Endothelial cell of umbilical vein (primary cell): ENCODE data around the gene ADAMTSL2. TPM values are rescaled to one million over a fixed set of nuclear protein-coding genes. Genes with fewer than 3 reads are reported as not detected.

Experiments used
- BruUV-seq: library from RNA; stranded (reverse); fragments of 400-500 nt; replicated peaks from 2 replicates; lab custom pipeline; 2021; lab: Mats Ljungman, UMichigan
- CTCF ChIA-PET: fragments of 300-600, 350-600 bp; sonication (Branson Sonifier 250); formaldehyde crosslinking; loops from one replicate; lab custom pipeline; 2021; ENCODE audit warnings: antibody characterized with exemption, inconsistent platforms; lab: Charles Lee
- POLR2A ChIA-PET: fragments of 300-600, 350-600 bp; sonication (Branson Sonifier 250); formaldehyde crosslinking; loops from one replicate; lab custom pipeline; 2021; ENCODE audit warnings: antibody characterized with exemption, inconsistent platforms; lab: Charles Lee
- DNase-seq: peaks from one replicate; pipeline ENCODE4 v3.0.0-alpha.2; 2011; ENCODE audit warnings: low read depth, low spot score
- FAIRE-seq: peaks from 2 replicates; lab custom pipeline; 2011; peaks lifted over from hg19 to GRCh38; lab: Jason Lieb, UNC
- H2AFZ ChIP-seq: 2 replicates; pipeline ENCODE4 v1.6.0; 2012; ENCODE audit warnings: low read depth, low read length, control low read depth, inconsistent platforms
- H3K27ac ChIP-seq: 2 replicates; pipeline ENCODE4 v1.5.1; 2011; ENCODE audit warnings: low read depth, mild to moderate bottlenecking, control low read depth, low read length, moderate library complexity; ENCODE audit not compliant: insufficient read depth
- H3K27me3 ChIP-seq, 2 experiments: 2 replicates each; pipeline versions ENCODE4 v1.6.0 to v1.6.1; 2011; ENCODE audit warnings: low read length in 2 of 2, mixed read lengths in 1 of 2; ENCODE audit not compliant: control insufficient read depth in 2 of 2, insufficient read depth in 2 of 2
- H3K36me3 ChIP-seq, 2 experiments: 2 replicates in 1 of 2; 3 replicates in 1 of 2; pipeline ENCODE4 v1.5.1; 2011; ENCODE audit warnings: low read length in 2 of 2, mild to moderate bottlenecking in 1 of 2, moderate library complexity in 1 of 2; ENCODE audit not compliant: control insufficient read depth in 2 of 2, insufficient read depth in 2 of 2; ENCODE audit errors: extremely low read depth in 1 of 2
- H3K4me1 ChIP-seq: 3 replicates; pipeline ENCODE4 v1.5.1; 2011; ENCODE audit warnings: mild to moderate bottlenecking, low read length; ENCODE audit not compliant: control insufficient read depth, insufficient read depth; ENCODE audit errors: extremely low read depth
- H3K4me2 ChIP-seq: 2 replicates; pipeline ENCODE4 v1.6.1; 2011; ENCODE audit warnings: low read length, control low read depth, mixed read lengths; ENCODE audit not compliant: insufficient read depth
- H3K4me3 ChIP-seq, 3 experiments: fragments of 200-600 bp in 1 of 3; sonication (generic), shearing (Covaris generic) in 1 of 3; replicated peaks in 1 of 3; 2 replicates each; pipeline ENCODE4 v1.5.1; 2011 to 2016; ENCODE audit warnings: control low read depth in 3 of 3, low read length in 3 of 3, mild to moderate bottlenecking in 2 of 3, inconsistent platforms in 1 of 3, low read depth in 1 of 3, moderate library complexity in 1 of 3; ENCODE audit not compliant: insufficient read depth in 1 of 3
- H3K79me2 ChIP-seq: 2 replicates; pipeline ENCODE4 v1.6.0; 2012; ENCODE audit warnings: low read length, inconsistent platforms; ENCODE audit not compliant: control insufficient read depth, insufficient read depth
- H3K9ac ChIP-seq: replicated peaks from 2 replicates; pipeline ENCODE3; 2011; ENCODE audit warnings: low read length, control low read depth; ENCODE audit not compliant: insufficient read depth; ENCODE audit errors: extremely low read depth
- H3K9me1 ChIP-seq: replicated peaks from 3 replicates; pipeline ENCODE4 v1.6.0; 2011; ENCODE audit warnings: mild to moderate bottlenecking, low read length; ENCODE audit not compliant: control insufficient read depth, insufficient read depth; ENCODE audit errors: extremely low read depth
- H3K9me3 ChIP-seq: replicated peaks from 2 replicates; pipeline ENCODE4 v1.5.1; 2012; ENCODE audit warnings: low read length, inconsistent platforms; ENCODE audit not compliant: control insufficient read depth, insufficient read depth
- H4K20me1 ChIP-seq: replicated peaks from 2 replicates; pipeline ENCODE3; 2011; ENCODE audit warnings: mild to moderate bottlenecking, low read length; ENCODE audit not compliant: control insufficient read depth, insufficient read depth; ENCODE audit errors: extremely low read depth
- FOS ChIP-seq: IDR thresholded peaks from 2 replicates; pipeline ENCODE4 v1.6.1; 2011; ENCODE audit warnings: mild to moderate bottlenecking, low read length, moderate library complexity, borderline replicate concordance; ENCODE audit not compliant: insufficient read depth
- JUN ChIP-seq: IDR thresholded peaks from 2 replicates; pipeline ENCODE4 v1.6.1; 2011; ENCODE audit warnings: borderline replicate concordance, low read depth; ENCODE audit not compliant: insufficient read length, insufficient read depth
- POLR2AphosphoS5 ChIP-seq: IDR thresholded peaks from 2 replicates; pipeline ENCODE4 v1.6.1; 2012; ENCODE audit warnings: low read depth, mild to moderate bottlenecking, control low read depth, low read length, moderate library complexity; ENCODE audit not compliant: insufficient read depth
- dilution Hi-C: fragments of 300-500 bp; cut with MboI; formaldehyde crosslinking; loops from one replicate; pipeline ENCODE4 v1.15.0; 2019; ENCODE audit warnings: low sequenced_read_pairs; ENCODE audit not compliant: extremely low pct_ligation_motif_present
- intact Hi-C: fragments of 100-400 bp; cut with micrococcal nuclease; formaldehyde crosslinking; loops from one replicate; pipeline ENCODE4 v1.10.0; 2022
- polyA plus RNA-seq, 4 experiments: library from polyadenylated mRNA; depleted of rRNA in 3 of 4; stranded (reverse) in 3 of 4; unstranded in 1 of 4; fragments of >200 nt; gene quantifications; 2 replicates each; pipeline versions ENCODE4 v1.2.1 to v1.2.3, GENCODE V29; 2011 to 2012; ENCODE audit warnings: missing spikeins in 1 of 4
- total RNA-seq: library from RNA; stranded (reverse); gene quantifications from 2 replicates; pipeline ENCODE4 v1.2.3, GENCODE V29; 2021

ADAMTSL2 gene
- total and polyA plus RNA-seq, 2 donors (not counting 3 experiments of a cell fraction or from before 2014, with no cell fraction given): not detected

GRCh38 chr9:133529874-133530273, 4.6 kb upstream of the ADAMTSL2 start:
- Histone ChIP-seq H3K4me3 (no peak overlapping the region), H3K4me1 (no peaks in the 10 kb centered on the region), H3K36me3 (no peaks in the 10 kb centered on the region), H3K9me1 (no peaks in the 10 kb centered on the region), H3K79me2 (no peaks in the 10 kb centered on the region), H4K20me1 (no peaks in the 10 kb centered on the region), H3K27ac (no peak overlapping the region), H3K27me3 (peaks cover 7 to 12% of the 10 kb centered on the region in 2 experiments), H2AFZ (no peak overlapping the region), H3K9ac (no peak overlapping the region), H3K4me2 (no peak overlapping the region), H3K9me3 (no peaks in the 10 kb centered on the region)
- CTCF ChIA-PET: no interaction called here
- DNase-seq (no peak), FAIRE-seq (no peak)
- no peak for TF ChIP-seq FOS
- BruUV-seq: no TSS peak
- dilution Hi-C loops: no loop called here
- intact Hi-C loops: loop anchor here (5.0 kb wide), 1 partner anchor 252 kb away; no protein-coding TSS in a partner anchor
- POLR2A ChIA-PET: no interaction called here

- BruUV-seq: no TSS peak
- Histone ChIP-seq H3K9me1 (no peaks in the 10 kb centered on the region), H3K36me3 (no peaks in the 10 kb centered on the region), H3K4me3 (no peak overlapping the region), H3K4me1 (no peaks in the 10 kb centered on the region), H3K9ac (no peak overlapping the region), H3K27ac (no peak overlapping the region), H3K27me3 (peaks cover 9 to 17% of the 10 kb centered on the region in 2 experiments), H3K9me3 (no peaks in the 10 kb centered on the region), H2AFZ (no peak overlapping the region), H4K20me1 (no peaks in the 10 kb centered on the region), H3K79me2 (no peaks in the 10 kb centered on the region), H3K4me2 (no peak overlapping the region)
- FAIRE-seq (no peak), DNase-seq (no peak)
- dilution Hi-C loops: no loop called here
- no peak for TF ChIP-seq JUN
- no peak for TF ChIP-seq POLR2AphosphoS5
- no peak for TF ChIP-seq FOS
- CTCF ChIA-PET: interaction anchor here (0.6 to 2.9 kb wide), 4 partner anchors 212 to 1920 kb away, joined by 3 to 10 read pairs (median 4); no protein-coding TSS in a partner anchor
- POLR2A ChIA-PET: no interaction called here
- intact Hi-C loops: loop anchor here (5.0 kb wide), 1 partner anchor 251 kb away; no protein-coding TSS in a partner anchor
These were observed 3.2 kb upstream of the ADAMTSL2 start for GRCh38 chr9:133531293-133531692.
